SK-N-SH treated with all-trans-retinoic acid at 6 μM for 48 hours (cell line): Measurements from ENCODE around the gene PRSS27.
"Not testable (repeated sequence)": the region's sequence is repeated elsewhere in the genome, so short reads cannot be mapped to it uniquely, and the experiment has no call there.

Source experiments
- BACH2 ChIP-seq: fragments of 250-450 bp; sonication (Bioruptor Pico); IDR thresholded peaks from 2 replicates; pipeline ENCODE4 v1.9.0; 2021; ENCODE audit warnings: mild to moderate bottlenecking, borderline replicate concordance
- PATZ1 ChIP-seq: fragments of 250-450 bp; sonication (Bioruptor Pico); IDR thresholded peaks from 2 replicates; pipeline ENCODE4 v1.8.0; 2020; ENCODE audit warnings: mild to moderate bottlenecking, moderate library complexity, borderline replicate concordance
- POU6F1 ChIP-seq: fragments of 250-450 bp; sonication (Bioruptor Pico); IDR thresholded peaks from 2 replicates; pipeline ENCODE4 v1.8.0; 2021; ENCODE audit warnings: low read depth, mild to moderate bottlenecking, moderate library complexity, borderline replicate concordance
- ZFP3 ChIP-seq: fragments of 250-450 bp; sonication (Bioruptor Pico); IDR thresholded peaks from 2 replicates; pipeline ENCODE4 v1.5.0; 2020; ENCODE audit warnings: mild to moderate bottlenecking, moderate library complexity
- ZNF565 ChIP-seq: fragments of 450-650 bp; formaldehyde crosslinking; conservative IDR thresholded peaks from 2 replicates; pipeline ENCODE4 v1.5.0; 2020; ENCODE audit warnings: low read depth, mild to moderate bottlenecking, moderate library complexity

GRCh38 chr16:2686075-2686474 lies 33.9 kb downstream of the PRSS27 start:
- TF ChIP-seq ZNF565, ZFP3, POU6F1, PATZ1, BACH2 (CRISPR knock-in tag): not testable (repeated sequence)
